GM10847 (cell line): ENCODE data around the gene STIM1.

ENCODE experiments used
- POLR2A ChIP-seq: IDR thresholded peaks from 2 replicates; pipeline ENCODE4 v1.6.1; 2011; ENCODE audit not compliant: insufficient read length; ENCODE audit errors: extremely low read depth

The STIM1 gene

DNA sequence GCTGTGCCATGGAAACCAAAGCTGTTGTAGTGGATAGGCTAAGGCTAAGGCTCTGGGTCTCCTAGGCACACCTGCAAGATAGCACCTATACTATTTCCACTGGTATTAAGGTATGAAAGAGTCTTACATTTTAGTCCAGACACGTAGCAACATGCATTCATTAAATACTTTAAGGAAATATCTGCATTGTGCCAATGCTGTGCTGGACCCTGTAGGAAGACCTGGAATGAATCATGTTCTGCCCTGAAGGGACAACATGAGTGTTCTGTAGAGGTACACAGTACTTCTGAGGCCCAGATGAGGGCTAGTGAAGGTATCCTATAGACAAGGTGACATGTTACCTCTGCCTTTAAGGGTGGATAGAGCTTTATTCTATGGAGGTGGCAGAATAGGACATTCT lies 204.0 kb downstream of the STIM1 start:
- no peak for TF ChIP-seq POLR2A

DNA sequence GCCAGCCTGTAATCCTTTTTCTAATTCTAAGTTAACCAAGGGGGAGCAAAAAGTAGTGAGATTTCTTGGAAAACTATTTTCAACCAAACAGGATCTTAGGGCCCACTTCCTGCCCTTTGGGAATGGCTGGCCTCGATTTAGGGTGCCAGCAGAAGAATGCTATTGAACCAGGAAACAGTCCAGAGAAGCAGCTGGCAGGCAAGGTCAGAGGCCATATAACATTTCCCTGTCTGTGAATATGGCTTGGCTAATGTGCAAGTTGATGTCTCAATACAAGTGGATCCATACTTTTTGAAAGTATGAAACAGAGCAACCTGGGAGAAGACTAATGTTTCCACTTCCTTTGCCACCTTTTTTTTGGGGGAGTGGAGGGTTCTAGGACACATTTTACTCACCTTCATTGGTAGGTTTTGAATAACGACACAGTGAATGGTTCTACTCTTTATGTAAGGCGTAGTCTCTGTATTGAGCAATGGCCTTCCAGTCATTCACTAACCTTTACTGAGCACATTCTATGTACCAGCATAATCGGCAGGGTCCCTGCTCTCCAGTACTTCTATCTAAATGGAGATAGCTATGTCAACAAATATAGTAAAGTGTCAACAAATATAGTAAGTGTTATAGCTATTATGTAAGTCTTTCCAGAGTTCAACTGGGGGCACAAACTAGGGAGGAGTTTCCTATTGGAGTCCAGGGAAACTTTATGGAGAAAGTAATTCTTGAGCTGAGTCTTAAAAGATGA lies 204.9 kb downstream of the STIM1 start:
- no peak for TF ChIP-seq POLR2A

DNA sequence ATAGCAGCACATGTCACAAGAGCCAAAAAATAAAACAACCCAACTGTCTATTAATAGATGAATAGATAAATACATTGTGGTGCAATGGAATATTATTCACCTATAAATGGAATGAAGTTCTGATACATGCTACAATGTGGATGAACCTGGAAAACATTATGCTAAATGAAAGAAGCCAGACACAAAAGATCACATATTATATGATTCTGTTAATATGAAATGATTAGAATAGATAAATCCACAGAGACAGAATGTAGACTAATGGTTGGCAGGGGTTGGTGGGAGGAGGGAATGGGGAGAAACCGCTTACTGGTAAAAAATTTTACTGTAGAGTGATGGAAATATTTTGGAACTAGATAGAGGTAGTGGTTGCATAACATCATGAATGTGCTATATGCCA lies 206.2 kb downstream of the STIM1 start:
- TF ChIP-seq POLR2A = no peak

DNA sequence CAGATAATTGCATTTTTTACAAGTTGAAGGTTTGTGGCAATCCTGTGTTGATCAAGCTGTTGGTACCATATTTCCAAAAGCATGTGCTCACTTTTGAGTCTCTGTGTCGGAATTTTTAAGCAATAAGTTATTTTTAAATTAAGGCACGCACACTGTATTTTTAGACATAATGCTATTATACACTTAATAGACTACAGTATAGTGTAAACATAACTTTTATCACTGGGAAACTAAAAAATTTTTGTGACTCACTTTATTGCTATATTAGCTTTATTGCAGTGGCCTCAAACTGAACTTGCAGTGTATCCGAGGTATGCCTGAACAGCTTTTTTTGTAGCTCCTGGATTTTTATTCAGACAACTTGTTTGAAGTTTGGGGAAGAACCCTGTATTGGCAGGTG lies 207.9 kb downstream of the STIM1 start:
- no peak for TF ChIP-seq POLR2A

DNA sequence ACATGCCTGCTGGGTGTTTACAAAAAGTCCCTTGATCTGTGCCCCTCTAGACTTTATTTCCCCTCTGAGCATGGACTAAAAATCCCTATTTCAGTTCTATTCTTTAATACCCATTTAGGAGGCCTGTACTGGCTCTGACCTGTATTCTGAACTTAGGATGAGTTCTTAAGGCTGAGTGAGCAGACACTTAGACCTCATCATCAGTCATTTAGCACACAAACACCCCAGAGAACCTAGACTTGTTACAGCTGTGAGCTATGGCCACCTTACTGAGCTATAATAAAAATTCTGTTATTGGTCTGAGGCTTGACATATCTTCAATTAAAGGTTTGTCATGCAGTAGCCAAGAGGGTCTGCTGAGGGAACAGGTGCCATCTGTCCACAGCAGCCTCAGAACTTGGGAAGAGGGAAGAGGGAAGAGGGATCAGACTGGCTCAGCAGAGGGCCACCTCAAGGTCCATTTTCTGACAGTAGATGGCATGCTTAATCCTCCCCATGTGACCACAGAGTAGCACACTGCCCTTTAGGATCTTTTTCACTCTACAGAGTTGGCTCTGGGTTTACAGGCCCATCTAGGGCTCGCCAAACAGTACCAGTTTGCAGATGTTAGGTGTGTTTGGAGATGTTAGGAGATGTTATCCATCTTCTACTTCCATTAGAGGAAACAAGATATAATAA lies 209.0 kb downstream of the STIM1 start:
- TF ChIP-seq POLR2A = no peak

DNA sequence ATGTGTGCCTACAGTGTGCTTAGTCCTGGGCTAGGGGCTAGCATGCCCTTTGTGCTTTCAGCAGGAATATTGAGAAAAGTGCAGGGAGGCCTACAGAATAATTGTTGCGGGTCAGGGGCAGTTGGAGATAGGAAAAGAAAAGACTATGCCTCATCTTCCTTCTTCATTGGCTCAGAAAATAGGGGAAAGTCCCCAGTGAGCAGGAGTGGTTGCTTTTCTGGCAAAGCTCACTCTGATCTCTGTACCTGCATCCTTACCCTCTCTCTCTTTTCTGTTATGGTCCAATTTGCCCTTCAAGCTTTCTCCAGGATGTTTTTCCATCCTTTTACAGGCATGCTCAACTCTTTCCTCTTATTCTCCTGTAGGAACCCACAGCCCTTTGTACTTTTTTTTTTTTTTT lies 209.6 kb downstream of the STIM1 start:
- TF ChIP-seq POLR2A = no peak

DNA sequence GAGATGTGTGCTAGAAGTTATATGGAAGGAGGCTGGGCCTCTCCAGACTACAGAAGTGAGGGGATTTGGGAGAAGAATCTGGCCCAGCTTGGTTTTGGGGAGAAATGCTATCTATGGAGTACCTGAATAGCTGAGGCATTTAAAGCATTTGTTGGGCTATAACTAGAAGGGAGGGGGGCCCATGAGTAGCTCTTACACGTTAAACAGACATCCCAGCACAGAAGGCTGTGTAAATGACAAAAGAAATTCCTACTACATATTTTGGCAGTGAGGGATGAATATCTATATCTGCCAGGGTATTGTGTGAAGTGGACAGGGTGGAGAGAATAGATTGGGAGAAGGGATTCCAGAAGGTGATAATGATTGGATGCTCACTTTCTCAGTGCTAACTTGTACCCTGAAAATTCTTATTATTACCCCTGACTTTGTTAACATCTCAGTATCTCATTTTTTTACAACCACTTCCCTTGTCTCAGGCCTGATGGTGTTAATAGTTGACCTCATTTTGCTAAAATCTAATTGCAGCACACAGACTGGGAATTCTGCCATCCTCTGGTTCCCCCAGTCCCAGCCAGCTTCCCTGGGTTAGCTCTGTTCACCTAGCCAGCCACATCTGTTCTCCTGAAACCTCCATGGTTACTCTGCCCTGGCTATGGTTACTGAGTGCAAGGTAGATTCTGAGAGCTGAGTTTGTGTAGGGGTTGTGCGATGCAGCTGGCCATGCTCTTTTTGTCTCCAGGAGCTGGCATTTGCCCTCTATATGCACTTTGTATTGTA lies 210.3 kb downstream of the STIM1 start:
- TF ChIP-seq POLR2A = no peak

DNA sequence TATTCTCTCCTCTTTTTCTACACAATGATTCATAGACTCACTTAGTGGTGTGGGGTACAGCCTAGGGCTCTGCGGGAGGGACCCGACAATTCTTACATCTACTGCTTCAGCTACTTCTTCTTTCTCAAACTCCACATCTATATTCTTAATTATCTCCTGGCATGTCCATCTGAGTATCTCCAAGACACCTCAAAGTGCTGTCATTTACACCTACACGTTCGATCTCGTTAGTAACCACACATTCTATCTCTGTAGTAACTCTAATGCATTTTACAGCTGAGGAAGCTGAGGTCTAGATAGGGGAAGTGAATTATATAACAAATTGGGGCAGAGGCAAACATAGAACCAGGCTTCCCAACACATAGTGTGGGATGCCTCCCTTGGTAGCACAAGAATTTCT lies 211.4 kb downstream of the STIM1 start:
- TF ChIP-seq POLR2A = no peak

DNA sequence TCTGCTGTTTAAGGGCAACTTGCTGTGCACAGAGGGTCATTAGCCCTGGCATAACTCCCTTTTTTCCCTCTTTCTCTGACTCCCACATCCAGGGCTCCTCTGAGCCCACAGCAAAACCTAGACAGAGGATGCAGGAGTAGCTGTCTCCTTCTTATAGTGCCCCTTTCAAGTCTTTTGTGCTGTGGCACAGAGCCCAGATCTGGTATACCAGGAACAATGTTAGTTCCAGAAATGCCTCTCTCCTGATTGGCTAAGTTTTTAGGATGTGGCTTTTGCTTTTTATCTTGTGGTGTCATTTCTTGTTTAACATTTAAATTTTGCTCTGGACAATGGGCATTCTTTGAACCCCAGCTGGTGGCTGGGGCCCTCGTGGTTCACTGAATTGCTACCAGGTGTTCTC lies 213.5 kb downstream of the STIM1 start:
- no peak for TF ChIP-seq POLR2A

DNA sequence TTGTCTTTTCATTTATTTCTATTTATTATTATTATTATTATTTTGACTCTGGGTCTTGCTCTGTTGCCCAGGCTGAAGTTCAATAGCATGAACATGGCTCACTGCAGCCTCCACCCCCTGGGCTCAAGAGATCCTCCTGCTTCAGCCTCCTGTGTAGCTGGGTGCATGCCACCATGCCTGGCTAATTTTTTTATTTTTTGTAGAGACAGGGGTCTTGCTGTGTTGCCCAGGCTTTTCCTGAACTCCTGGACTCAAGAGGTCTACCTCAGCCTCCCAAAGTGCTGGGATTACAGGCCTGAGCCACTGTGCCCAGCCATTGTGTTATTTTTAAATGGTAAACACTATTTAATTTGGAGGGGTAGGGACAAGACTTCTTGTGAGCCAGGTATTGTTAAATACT lies 215.9 kb downstream of the STIM1 start:
- no peak for TF ChIP-seq POLR2A

DNA sequence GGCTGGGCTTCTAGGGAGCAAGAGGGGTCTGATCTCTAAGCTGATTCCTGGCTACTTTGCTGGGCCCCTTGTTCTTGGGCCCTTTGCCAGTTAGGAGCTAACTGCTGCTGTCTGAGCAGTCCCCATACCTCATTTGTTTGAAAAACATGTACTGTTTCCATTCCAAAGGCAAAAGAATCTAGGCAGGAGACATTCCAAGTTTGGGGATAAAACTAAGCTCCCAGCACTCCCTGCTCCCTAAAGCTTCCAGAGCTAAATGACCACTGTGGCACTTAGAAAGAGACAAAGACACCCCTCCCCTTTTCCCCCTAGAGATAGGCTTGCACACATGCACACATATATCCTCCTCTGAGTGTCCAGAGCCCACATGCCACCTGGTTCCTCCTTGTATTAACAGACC lies 216.4 kb downstream of the STIM1 start:
- no peak for TF ChIP-seq POLR2A

DNA sequence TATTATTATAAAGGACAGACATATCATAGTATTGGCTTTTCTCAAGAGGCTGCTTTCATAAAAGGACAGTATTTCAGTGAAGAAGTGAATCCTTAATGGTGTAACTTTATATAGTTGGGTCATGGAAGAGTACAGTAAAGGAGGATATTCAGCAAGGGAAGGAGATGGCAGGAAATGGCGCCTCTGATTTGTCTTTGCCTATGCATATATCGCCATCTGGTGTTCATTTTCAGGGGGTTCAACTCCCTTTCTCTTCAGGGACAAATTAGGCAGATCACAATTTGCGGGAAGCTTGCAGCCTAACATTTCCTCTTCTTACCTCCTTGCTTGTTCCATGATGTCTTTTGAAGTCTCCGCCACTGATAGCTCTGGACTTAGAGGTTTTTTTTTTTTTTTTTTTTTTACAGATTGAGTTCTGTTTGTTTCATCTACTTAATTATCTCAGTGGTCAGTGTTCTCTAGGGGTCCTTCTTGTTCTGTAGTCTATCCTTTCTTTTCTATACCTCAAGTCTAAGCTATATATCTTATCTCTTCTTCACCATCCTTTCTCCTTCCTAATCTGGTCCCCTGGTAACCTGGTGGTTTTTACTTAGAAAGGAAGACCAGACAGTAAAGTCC lies 217.3 kb downstream of the STIM1 start:
- TF ChIP-seq POLR2A = no peak

DNA sequence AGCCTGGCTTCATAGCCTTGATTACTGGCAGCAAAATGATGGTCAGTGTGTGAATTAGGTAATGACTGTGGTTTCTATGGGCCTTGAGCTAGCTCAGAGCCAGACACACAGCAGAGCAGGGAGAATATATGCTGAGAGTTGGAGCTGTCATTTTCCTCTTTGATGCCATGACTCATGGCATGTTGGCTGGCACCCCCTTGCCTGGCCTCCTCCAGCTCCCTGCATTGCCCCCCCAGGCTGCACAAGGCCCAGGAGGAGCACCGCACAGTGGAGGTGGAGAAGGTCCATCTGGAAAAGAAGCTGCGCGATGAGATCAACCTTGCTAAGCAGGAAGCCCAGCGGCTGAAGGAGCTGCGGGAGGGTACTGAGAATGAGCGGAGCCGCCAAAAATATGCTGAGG lies 218.8 kb downstream of the STIM1 start:
- no peak for TF ChIP-seq POLR2A

DNA sequence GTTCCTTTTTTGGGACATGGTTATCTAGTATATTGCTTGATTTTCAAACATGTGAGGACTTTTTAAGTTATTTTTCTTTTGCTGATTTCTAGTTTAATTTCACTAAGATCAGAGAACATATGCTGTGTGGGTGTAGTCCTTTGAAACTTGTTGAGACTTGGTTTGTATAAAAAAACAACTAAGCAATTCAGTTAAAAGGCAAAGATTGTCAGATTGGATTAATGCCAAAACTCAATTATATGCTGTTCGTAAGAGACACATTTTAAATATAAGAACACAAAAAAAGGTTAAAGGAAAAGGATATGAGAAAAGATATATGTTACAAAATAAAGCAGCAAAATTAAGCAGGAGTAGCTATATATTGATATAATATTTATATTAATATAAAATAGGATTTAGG lies 221.3 kb downstream of the STIM1 start:
- no peak for TF ChIP-seq POLR2A

DNA sequence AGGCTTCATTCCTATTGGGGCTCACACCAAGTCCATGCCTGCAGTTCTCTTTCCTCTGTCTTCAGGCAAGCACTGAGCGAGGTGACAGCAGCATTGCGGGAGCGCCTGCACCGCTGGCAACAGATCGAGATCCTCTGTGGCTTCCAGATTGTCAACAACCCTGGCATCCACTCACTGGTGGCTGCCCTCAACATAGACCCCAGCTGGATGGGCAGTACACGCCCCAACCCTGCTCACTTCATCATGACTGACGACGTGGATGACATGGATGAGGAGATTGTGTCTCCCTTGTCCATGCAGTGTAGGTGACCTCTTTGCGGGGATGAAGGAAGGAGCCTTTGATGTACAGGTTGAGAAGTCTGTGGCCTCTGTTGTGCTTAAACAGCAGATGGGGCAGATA lies 227.7 kb downstream of the STIM1 start:
- TF ChIP-seq POLR2A = no peak

DNA sequence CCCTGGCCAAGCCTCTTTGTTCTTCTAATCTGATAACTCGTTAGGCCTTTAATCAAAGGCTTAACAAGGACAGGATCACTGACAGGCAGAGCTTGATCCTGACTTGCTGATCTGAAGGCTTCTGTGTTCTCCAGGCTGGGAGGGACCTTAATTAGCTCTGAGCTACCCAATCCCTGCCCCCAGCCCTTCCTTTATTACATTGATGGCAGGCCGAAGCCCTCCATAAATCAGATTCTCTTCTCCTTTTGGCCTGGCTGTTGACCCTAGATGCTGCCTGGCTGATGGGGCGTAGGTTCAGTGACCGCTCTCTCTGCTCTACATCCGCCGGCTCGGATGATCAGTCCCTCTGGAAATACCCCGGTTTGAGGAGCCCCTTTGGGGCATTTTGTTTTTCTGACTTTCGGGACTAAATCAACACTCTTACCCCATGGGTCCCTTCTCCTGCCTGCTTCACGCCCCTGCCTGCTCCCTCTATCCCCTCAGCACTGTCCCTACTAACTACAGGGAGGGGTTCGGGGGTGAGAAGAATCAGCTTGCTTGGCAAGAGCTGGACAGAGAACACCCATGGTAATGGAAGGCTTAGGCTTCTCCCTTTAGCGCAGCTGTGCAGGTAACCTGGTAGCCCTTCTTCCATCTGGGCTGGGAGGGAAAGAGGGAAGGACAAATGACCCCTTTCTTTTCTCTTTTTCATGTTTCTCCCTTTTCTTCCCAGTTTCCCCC lies 229.1 kb downstream of the STIM1 start:
- no peak for TF ChIP-seq POLR2A

DNA sequence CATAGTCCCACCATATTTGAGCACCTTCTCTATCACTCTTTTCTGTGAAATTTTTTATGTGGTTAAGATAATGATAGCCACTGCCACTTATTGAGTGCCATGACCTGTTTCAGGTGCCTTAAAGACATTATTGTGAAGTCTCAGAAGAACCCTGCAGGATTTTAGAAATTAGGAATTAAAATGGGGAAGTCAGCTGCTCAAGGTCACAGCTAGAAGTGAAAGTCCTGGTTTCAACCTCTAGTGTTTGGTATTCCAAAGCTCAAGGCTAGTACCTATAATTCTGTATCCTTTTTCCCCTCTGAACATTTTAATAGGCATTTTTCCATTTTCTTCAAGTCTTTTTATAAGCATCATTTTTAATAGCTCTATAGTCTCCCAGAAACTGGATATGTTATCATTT lies 230.1 kb downstream of the STIM1 start:
- no peak for TF ChIP-seq POLR2A
